Transverse colon (tissue), 4 donors: ENCODE data around the gene POTEM.
"Not testable (repeated sequence)": the region's sequence is repeated elsewhere in the genome, so short reads cannot be mapped to it uniquely, and the experiment has no call there.

Experiments used
- CTCF ChIP-seq, 5 experiments: fragments of 200-600 bp in 3 of 5; fragments of 450-650 bp in 2 of 5; sonication (generic) in 3 of 5; IDR thresholded peaks; 1 replicate in 2 of 5; 2 replicates in 3 of 5; pipeline ENCODE4 v1.5.1; 2016 to 2017; ENCODE audit warnings: antibody characterized with exemption in 5 of 5, inconsistent platforms in 3 of 5, mild to moderate bottlenecking in 2 of 5, moderate library complexity in 1 of 5
- EP300 ChIP-seq: sonication (generic); formaldehyde crosslinking; IDR thresholded peaks from one replicate; pipeline ENCODE4 v1.6.1; 2017; ENCODE audit warnings: antibody characterized with exemption, low read depth
- POLR2A ChIP-seq: fragments of 450-650 bp; IDR thresholded peaks from one replicate; pipeline ENCODE4 v1.6.1; 2016; ENCODE audit warnings: antibody characterized with exemption, mild to moderate bottlenecking, moderate library complexity
- POLR2AphosphoS5 ChIP-seq, 3 donors: sonication (generic); formaldehyde crosslinking; IDR thresholded peaks; one replicate each; pipeline ENCODE4 v1.6.1; 2016; ENCODE audit warnings: antibody characterized with exemption in 3 of 3

- not testable (repeated sequence) for TF ChIP-seq POLR2AphosphoS5 (IDR thresholded peaks at IDR 0.05); CTCF (IDR thresholded peaks at IDR 0.05); POLR2A; EP300
Measured at GRCh38 chr14:18955816-18956215, 11.4 kb upstream of the POTEM start.
